ENCODE data around the gene PGAM5.
A peak's percentile ranks its signal among the peaks of the same experiment; 100 is the strongest.

The PGAM5 gene

GRCh38 chr12:132710405-132711079 is at the start of gene PGAM5:
Gene PGAM5, plus strand, starts transcription at chr12:132710842. Its CDS starts 35 bp downstream, at chr12:132710877.
- TF ChIP-seq EZH2phosphoT487 (IDR thresholded peaks at IDR 0.05; ENCODE audit: low read length) (no peak), CTCF (IDR thresholded peaks at IDR 0.05; ENCODE audit: low read length) (no peak), EZH2 (optimal IDR thresholded peaks at IDR 0.05; ENCODE audit: low read depth, low read length) (no peak)

GRCh38 chr12:132660996-132661395 is 49.6 kb upstream of the PGAM5 start:
- Histone ChIP-seq H3K27ac (ENCODE audit: low read length) (no peak overlapping the region), H3K4me3 (ENCODE audit: low read length) (no peak overlapping the region), H3K79me2 (ENCODE audit: low read length) (no peaks in the 10 kb centered on the region), H3K4me1 (ENCODE audit: low read length) (no peaks in the 10 kb centered on the region), H4K20me1 (ENCODE audit: insufficient read depth, low read length) (no peaks in the 10 kb centered on the region), H3K9me2 (replicated peaks; ENCODE audit: insufficient read depth, low read length) (no peaks in the 10 kb centered on the region), H3K27me3 (replicated peaks; ENCODE audit: insufficient read depth, low read length) (no peaks in the 10 kb centered on the region), H3K9me3 (replicated peaks; ENCODE audit: insufficient read depth, low read length) (no peaks in the 10 kb centered on the region), H3K9ac (ENCODE audit: low read length) (no peak overlapping the region), H3K36me3 (replicated peaks; ENCODE audit: insufficient read depth, low read length) (no peaks in the 10 kb centered on the region), H2AFZ (ENCODE audit: low read length) (no peak overlapping the region), H3K4me2 (ENCODE audit: low read depth, low read length) (no peak overlapping the region), H3F3A (ENCODE audit: insufficient read depth, low read length) (no peaks in the 10 kb centered on the region)
- no peak for TF ChIP-seq EZH2phosphoT487 (IDR thresholded peaks at IDR 0.05; ENCODE audit: low read length)
- no peak for TF ChIP-seq CTCF (IDR thresholded peaks at IDR 0.05; ENCODE audit: low read length)
- no peak for TF ChIP-seq EZH2 (optimal IDR thresholded peaks at IDR 0.05; ENCODE audit: low read depth, low read length)
- no peak for DNase-seq

More at GRCh38 chr12:132710405-132711079, at the start of gene PGAM5:
- Histone ChIP-seq H3K9me3 (replicated peaks; ENCODE audit: insufficient read depth, low read length) (no peaks in the 10 kb centered on the region), H3K9me2 (replicated peaks; ENCODE audit: insufficient read depth, low read length) (no peaks in the 10 kb centered on the region), H3K4me2 (ENCODE audit: low read depth, low read length) (peak within 1 kb of the TSS; percentile 59; the same call in 1 of the 2 replicates), H3K27me3 (replicated peaks; ENCODE audit: insufficient read depth, low read length) (no peaks in the 10 kb centered on the region), H3K4me3 (ENCODE audit: low read length) (peak within 1 kb of the TSS; percentile 75), H3K27ac (ENCODE audit: low read length) (peak within 1 kb of the TSS; percentile 30; the same call in 1 of the 2 replicates), H3K4me1 (ENCODE audit: low read length) (no peaks in the 10 kb centered on the region), H4K20me1 (ENCODE audit: insufficient read depth, low read length) (no peaks in the 10 kb centered on the region), H3K36me3 (replicated peaks; ENCODE audit: insufficient read depth, low read length) (no peaks in the 10 kb centered on the region; the same call in 1 of the 2 replicates), H3F3A (ENCODE audit: insufficient read depth, low read length) (no peaks in the 10 kb centered on the region), H3K9ac (ENCODE audit: low read length) (peak within 1 kb of the TSS; percentile 70), H2AFZ (ENCODE audit: low read length) (peak within 1 kb of the TSS; percentile 56), H3K79me2 (ENCODE audit: low read length) (peaks cover 35% of the 10 kb centered on the region)
- peak; percentile 77 for DNase-seq

- Histone ChIP-seq H3K9ac (ENCODE audit: low read length) (no peak overlapping the region), H3K27ac (ENCODE audit: low read length) (no peak overlapping the region), H3K4me2 (ENCODE audit: low read depth, low read length) (no peak overlapping the region), H3K4me1 (ENCODE audit: low read length) (no peaks in the 10 kb centered on the region), H3K9me2 (replicated peaks; ENCODE audit: insufficient read depth, low read length) (no peaks in the 10 kb centered on the region), H3F3A (ENCODE audit: insufficient read depth, low read length) (no peaks in the 10 kb centered on the region), H2AFZ (ENCODE audit: low read length) (no peak overlapping the region), H3K27me3 (replicated peaks; ENCODE audit: insufficient read depth, low read length) (no peaks in the 10 kb centered on the region), H3K36me3 (replicated peaks; ENCODE audit: insufficient read depth, low read length) (no peaks in the 10 kb centered on the region), H3K79me2 (ENCODE audit: low read length) (no peaks in the 10 kb centered on the region), H3K9me3 (replicated peaks; ENCODE audit: insufficient read depth, low read length) (no peaks in the 10 kb centered on the region), H4K20me1 (ENCODE audit: insufficient read depth, low read length) (no peaks in the 10 kb centered on the region), H3K4me3 (ENCODE audit: low read length) (no peak overlapping the region)
- DNase-seq, result no peak
- TF ChIP-seq EZH2phosphoT487 (IDR thresholded peaks at IDR 0.05; ENCODE audit: low read length) (no peak), EZH2 (optimal IDR thresholded peaks at IDR 0.05; ENCODE audit: low read depth, low read length) (no peak), CTCF (IDR thresholded peaks at IDR 0.05; ENCODE audit: low read length) (no peak)
These were observed 48.7 kb upstream of the PGAM5 start for GRCh38 chr12:132661972-132662371.

Measured in MM.1S (cell line).